NCI-H1694 treated with DMSO at 0.1 percent for 48 hours (cell line): ENCODE data around the gene OAS2.
"Not testable (repeated sequence)": the region's sequence is repeated elsewhere in the genome, so short reads cannot be mapped to it uniquely, and the experiment has no call there.

Experiments used
- DNase-seq: peaks from one replicate; lab custom pipeline; 2025; lab: John Stamatoyannopoulos, UW

OAS2 gene

DNA sequence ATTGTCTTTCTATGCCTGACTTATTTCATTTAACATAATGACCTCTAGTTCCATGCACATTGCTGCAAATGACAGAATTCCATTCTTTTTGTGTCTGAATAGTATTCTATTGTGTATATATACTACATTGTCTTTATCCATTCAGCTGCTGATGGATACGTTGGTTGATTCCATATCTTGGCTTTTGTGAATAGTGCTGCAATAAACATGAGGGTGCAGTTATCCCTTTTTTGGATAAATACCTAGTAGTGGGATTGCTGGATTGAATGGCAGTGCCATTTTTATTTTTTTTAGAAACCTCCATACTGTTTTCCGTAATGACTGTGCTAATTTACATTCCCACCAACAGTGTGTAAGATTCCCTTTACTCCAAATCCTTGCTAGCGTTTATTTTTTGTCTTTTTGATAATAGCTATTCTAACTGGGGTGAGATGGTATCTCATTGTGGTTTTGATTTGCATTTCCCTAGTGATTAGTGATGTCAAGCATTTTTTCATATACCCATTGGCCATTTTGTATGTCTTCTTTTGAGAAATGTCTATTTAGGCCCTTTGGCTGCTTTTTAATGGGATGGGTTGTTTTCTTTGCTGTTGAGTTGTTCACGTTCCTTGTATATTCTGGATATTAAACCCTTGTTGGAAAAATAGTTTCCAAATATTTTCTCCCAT lies 2.3 kb downstream of the OAS2 start:
- DNase-seq: no peak

DNA sequence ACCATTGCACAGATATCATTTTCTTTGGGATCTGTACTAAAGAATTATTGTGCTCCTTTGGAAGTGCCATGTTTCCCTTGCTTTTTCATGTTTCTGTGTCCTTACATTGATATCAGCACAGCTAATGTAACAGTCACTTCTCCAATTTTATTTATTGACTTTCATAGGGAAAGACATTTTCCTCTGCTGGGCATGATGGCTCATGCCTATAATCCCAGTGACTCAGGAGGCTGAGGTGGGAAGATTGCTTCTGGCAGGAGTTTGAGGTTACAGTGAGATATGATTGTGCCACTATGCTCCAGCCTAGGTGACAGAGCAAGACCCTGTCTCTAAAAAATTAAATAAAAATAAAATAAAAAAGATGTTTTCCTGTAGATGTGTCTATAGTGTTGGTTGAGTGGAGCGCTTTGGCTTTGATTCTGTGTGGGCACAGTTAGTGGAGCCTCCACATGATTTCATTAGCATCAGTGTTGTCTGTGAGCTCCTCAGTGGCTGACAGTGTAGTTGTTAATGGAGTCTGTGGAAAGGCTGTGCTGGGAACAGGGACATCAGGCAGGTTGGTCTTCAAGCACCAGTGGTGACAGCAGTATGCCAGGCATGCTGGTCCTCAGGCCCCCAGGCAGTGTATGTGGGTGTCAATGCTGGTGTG lies 7.4 kb downstream of the OAS2 start:
- no peak for DNase-seq

DNA sequence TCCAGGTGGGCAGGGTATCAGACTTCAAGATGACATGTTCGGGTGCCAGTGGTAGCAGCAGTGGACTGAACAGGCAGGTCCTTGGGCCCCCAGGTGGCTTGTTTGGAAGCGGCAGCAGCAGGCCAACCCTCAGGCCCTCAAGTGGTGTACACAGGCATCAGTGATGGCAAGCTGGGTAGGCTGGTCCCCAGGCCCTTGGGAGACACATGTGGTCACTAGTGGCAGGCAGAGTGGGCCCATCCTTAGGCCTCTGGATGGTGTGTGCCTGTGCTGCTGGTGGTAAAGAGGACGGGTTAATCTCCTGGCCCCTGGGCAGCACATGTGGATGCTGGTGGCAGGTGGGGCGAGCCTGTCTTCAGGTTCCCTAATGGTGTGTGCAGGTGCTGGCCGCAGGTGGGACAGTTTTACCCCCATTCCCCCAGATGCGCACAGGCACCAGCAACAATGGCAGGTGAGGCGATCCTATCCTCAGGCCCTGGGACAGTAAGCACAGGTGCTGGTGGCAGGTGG lies 8.0 kb downstream of the OAS2 start:
- DNase-seq: no peak

- no peak for DNase-seq
Observed at GRCh38 chr12:112987561-112987960, 9.2 kb downstream of the OAS2 start.

DNA sequence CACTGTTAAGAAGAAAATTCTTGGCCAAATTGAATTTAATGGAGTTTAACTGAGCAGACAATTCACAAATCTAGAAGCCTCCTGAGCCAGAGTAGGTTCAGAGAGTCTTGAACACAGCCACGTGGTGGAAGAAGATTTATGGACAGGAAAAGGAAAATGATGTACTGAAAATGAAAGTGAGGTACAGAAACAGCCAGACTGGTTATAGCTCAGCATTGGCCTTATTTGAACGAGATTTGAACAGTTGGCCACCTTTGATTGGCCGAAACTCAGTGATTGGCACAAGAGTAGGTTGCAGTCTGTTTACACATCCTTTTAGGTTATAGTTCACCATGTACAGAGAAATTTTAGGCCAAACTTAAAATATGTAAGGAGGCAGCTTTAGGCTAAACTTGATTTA lies 9.9 kb downstream of the OAS2 start:
- no peak for DNase-seq

- not testable (repeated sequence) for DNase-seq
Observed at GRCh38 chr12:112988823-112989385, 10.6 kb downstream of the OAS2 start.

DNA sequence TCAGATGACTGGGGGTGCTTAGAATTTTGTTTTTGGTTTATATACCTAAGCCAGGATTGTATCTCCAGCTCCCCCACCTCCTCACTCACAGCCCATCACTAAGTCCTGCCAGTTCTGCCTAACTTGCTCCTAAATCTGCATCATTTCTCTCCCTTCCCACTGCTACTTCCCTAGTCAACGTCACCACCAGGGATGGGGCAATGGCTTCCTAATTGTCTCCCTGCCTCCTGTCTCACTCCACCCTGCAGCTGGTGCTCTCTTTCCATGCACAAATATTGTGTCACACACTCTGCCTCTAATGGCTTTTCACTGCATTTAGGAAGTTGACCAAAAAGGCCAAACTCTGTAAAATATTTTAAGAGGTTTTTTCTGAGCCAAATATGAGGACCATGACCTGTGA lies 11.5 kb downstream of the OAS2 start:
- DNase-seq: no peak

DNA sequence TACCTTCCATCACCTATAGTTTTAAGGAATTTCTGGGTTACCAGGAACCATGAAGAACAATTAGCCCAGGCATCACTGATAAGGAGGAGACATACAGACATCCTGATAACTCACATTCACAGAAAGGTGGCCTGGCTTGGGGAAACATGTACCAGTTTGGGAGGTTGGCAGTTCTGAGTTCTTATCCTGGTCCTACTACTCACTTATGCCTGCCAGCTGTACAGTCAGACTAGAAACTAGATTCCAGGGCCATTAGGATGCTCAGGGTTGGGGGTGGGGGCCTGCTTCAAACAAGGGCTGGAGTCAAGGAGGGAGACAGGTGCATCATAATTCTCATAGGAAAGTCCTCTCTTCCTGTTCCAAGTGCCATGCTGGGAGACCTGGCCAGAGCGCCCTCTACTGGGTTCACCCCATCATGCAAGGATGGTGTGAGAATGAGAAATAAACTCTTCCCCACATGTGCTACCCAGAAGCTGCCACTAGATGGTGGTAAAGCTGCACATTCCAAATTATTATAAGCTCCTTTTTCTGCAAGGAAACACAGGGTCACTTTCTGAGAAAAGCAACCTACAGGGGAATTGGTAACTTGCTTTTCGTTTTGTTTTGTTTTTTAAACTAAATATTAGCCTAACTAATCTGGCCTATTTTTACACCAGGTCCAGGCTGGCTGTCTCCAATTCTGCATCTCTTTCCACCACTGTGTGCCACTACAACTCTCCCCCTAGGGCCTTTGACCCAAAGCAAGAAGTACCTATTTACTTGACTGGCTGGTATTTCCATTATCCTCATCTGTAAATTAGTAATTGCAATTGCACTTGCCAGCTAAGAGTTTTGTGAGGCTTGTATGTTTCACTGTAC lies 14.5 kb downstream of the OAS2 start:
- DNase-seq: peak; percentile 100

- DNase-seq: no peak
Observed at GRCh38 chr12:112995008-112995407, 16.7 kb downstream of the OAS2 start.

GRCh38 chr12:112996501-112996900 lies 18.2 kb downstream of the OAS2 start:
- DNase-seq: no peak

- no peak for DNase-seq
Observed at GRCh38 chr12:112997506-112997905, 19.2 kb downstream of the OAS2 start.

GRCh38 chr12:112998987-112999767 lies 20.9 kb downstream of the OAS2 start:
- no peak for DNase-seq

DNA sequence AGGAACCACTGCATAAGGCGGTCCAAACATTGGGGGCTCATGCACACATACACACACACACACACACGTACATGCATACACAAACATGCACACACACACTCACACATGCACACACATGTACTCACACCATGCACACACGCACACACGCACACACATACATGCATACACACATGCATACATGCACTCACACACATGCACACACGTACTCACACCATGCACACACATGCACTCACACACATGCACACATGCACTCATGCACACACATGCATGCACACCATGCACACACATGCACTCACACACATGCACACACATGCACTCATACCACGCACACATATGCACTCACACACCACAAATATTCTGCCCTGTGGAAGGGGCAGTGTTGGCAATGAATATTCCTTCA lies 22.1 kb downstream of the OAS2 start:
- no peak for DNase-seq

DNA sequence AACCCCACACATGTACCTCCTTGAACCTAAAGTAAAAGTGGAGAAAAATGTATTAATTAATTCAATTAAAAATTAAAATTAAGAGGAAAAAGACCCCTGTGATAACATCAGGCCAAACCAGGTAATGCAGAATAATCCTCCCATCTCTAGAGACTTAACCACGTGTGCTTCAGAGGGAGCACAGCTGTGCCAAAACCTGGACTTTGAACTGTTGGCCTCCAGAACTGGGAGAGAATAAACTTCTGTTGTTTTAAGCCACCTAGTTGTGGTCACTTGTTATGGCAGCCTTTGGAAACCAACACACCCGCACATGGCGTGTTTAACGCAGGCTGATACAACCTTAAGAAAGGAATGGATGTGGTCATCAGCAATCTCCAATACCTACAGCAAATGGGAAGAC lies 23.8 kb downstream of the OAS2 start:
- no peak for DNase-seq

DNA sequence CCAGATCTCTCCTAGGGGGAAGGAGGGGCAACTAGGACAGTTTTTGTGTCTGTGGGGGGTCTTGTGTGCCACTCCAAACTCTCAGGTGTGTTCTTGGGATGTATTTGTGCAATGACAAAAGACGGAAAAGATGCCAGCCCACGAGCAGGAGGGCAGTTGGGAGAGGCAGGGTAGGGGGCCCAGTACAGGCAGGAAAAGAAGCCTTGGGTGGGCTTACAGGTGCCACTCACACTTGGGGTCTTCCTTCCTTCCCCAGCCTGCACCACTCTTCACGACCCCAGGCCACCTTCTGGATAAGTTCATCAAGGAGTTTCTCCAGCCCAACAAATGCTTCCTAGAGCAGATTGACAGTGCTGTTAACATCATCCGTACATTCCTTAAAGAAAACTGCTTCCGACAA lies 24.4 kb downstream of the OAS2 start:
- DNase-seq: no peak

- no peak for DNase-seq
Observed at GRCh38 chr12:113003636-113004035, 25.3 kb downstream of the OAS2 start.

- DNase-seq: peak; percentile 24
Observed at GRCh38 chr12:113005762-113006161, 27.4 kb downstream of the OAS2 start.

DNA sequence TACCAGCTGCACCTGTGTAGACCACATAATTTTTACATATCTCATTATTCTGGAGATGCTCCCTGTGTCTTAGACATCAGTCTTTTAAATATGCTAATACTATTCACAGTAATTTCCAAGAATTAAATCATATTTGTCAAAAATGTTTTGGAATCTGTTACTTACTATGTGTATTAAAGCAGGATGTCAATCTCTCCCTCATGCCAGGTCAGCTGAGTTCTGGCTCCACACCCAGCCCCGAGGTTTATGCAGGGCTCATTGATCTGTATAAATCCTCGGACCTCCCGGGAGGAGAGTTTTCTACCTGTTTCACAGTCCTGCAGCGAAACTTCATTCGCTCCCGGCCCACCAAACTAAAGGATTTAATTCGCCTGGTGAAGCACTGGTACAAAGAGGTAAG lies 27.9 kb downstream of the OAS2 start:
- no peak for DNase-seq

GRCh38 chr12:113006641-113007040 lies 28.3 kb downstream of the OAS2 start:
- DNase-seq: no peak

- no peak for DNase-seq
Observed at GRCh38 chr12:113007166-113007565, 28.8 kb downstream of the OAS2 start.

- no peak for DNase-seq
Observed at GRCh38 chr12:113010701-113011100, 32.4 kb downstream of the OAS2 start.

DNA sequence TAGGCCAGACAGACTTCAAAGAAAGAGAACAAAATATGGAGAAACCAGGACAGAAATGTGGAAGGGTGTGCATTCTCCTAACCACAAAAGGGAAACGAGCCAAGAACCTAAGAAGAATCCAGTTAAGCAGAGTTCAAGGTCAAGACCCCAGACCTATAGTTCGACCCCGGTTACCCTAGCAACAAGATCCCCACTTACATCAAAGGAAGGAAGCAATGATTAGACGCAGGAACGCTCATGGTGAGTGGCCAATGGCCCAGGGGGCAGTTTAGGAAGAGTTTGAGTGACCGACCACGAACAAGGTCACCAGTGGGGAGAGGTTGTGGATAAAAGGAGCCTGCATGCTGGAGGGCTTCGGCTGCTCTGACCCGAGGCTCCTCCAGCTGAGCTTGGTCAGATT lies 36.2 kb downstream of the OAS2 start:
- no peak for DNase-seq
